Gastrocnemius medialis (tissue), 4 donors: ENCODE results near the gene NR2C2AP.

Source experiments
- POLR2A ChIP-seq, 2 donors: fragments of 450-650 bp; IDR thresholded peaks; one replicate each; pipeline ENCODE4 v1.6.1; 2017; ENCODE audit warnings: antibody characterized with exemption in 2 of 2, mild to moderate bottlenecking in 2 of 2, moderate library complexity in 2 of 2
- TF ChIP-seq, protein P1 (sequence below), 5 experiments: fragments of 450-650 bp in 3 of 5; fragments of 200-600 bp in 2 of 5; sonication (generic) in 2 of 5; IDR thresholded peaks in 4 of 5; conservative IDR thresholded peaks in 1 of 5; 1 replicate in 4 of 5; 2 replicates in 1 of 5; pipeline ENCODE4 v1.5.1; 2016 to 2019; ENCODE audit warnings: antibody characterized with exemption in 5 of 5, mild to moderate bottlenecking in 3 of 5, moderate library complexity in 3 of 5

DNA sequence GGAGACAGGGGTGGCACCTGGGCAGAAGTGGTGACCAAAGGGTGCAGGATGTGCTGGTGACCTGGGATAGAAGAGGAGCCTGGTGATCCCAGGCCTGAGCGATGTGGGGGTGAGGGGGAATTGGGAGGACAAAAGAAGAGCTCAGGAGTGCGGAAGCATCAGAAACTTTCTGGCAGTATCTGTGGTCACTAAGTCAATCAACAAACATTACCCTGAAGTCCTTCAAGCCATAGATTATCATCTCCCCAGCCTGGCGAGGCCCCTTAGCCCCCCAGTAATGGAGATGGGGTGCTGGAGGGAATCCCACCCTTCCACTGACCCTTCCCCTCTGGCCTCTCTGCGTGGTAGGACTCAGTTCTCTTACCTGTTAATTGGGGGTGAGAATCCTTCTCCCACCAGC lies 43.7 kb downstream of the NR2C2AP start:
- TF ChIP-seq POLR2A (IDR thresholded peaks at IDR 0.05), result no peak
- TF ChIP-seq, protein P1, sequence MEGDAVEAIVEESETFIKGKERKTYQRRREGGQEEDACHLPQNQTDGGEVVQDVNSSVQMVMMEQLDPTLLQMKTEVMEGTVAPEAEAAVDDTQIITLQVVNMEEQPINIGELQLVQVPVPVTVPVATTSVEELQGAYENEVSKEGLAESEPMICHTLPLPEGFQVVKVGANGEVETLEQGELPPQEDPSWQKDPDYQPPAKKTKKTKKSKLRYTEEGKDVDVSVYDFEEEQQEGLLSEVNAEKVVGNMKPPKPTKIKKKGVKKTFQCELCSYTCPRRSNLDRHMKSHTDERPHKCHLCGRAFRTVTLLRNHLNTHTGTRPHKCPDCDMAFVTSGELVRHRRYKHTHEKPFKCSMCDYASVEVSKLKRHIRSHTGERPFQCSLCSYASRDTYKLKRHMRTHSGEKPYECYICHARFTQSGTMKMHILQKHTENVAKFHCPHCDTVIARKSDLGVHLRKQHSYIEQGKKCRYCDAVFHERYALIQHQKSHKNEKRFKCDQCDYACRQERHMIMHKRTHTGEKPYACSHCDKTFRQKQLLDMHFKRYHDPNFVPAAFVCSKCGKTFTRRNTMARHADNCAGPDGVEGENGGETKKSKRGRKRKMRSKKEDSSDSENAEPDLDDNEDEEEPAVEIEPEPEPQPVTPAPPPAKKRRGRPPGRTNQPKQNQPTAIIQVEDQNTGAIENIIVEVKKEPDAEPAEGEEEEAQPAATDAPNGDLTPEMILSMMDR (IDR thresholded peaks at IDR 0.05 in 4 of 5, conservative IDR thresholded peaks at IDR 0.05 in 1 of 5), result no peak
